ENCODE data around the gene RBM10. TPM values are rescaled to one million over a fixed set of nuclear protein-coding genes. Genes with fewer than 3 reads are reported as not detected.
A peak's percentile ranks its signal among the peaks of the same experiment; 100 is the strongest.

Gene RBM10
- total RNA-seq, 2 donors from 2014 or later, result 22.1 to 32.1 TPM

DNA sequence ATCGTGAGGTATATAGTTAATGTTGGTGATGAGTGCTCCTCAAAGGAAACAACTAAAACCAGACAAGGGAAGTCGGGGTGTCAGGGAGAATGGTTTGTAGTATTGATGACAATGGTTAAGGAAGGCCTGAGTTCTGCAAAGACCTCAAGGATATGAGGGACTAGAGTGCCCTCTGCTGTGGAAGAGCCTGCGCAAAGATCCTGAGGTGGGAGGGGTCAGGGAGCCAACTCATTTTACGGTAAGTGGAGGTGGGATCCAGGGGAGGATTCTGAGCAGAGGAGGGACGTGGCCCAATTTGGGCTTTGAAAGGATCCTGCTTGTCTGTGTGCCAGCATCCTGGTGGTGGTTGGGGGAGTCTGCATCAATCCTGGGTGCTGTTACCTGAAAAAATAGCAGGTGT is 59.9 kb downstream of the RBM10 start:
- Histone ChIP-seq H3K9me3 (no peaks in the 10 kb centered on the region), H3K4me1 (peaks cover 0 to 4% of the 10 kb centered on the region in 2 donors), H3K4me3 (no peak overlapping the region), H3K27me3 (no peaks in the 10 kb centered on the region), H3K27ac (no peak overlapping the region), H3K36me3 (peaks cover 98% of the 10 kb centered on the region)
- DNase-seq (ENCODE audit: low spot score), result no peak
- TF ChIP-seq, protein P1, sequence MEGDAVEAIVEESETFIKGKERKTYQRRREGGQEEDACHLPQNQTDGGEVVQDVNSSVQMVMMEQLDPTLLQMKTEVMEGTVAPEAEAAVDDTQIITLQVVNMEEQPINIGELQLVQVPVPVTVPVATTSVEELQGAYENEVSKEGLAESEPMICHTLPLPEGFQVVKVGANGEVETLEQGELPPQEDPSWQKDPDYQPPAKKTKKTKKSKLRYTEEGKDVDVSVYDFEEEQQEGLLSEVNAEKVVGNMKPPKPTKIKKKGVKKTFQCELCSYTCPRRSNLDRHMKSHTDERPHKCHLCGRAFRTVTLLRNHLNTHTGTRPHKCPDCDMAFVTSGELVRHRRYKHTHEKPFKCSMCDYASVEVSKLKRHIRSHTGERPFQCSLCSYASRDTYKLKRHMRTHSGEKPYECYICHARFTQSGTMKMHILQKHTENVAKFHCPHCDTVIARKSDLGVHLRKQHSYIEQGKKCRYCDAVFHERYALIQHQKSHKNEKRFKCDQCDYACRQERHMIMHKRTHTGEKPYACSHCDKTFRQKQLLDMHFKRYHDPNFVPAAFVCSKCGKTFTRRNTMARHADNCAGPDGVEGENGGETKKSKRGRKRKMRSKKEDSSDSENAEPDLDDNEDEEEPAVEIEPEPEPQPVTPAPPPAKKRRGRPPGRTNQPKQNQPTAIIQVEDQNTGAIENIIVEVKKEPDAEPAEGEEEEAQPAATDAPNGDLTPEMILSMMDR (IDR thresholded peaks at IDR 0.05), result no peak

DNA sequence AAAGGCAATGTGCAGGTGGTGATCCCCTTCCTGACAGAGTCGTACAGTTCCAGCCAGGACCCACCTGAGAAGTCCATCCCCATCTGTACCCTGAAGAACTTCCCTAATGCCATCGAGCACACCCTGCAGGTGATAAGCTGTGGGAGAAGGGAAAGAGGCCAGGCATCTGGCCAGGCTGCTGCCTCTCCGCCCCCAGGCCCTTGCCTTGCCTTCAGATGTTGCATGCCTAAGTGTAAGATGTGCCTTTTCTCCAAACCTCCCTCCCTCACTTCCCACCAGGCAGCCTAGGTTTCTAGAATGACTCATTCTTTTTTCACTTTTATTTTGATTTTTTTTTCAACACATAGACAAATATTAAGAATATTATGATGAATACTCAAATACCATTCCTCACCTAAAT is 61.3 kb downstream of the RBM10 start:
- TF ChIP-seq, protein P1 (IDR thresholded peaks at IDR 0.05), result no peak
- H3K4me1 ChIP-seq, result no peaks in the 10 kb centered on the region
- H3K9me3 ChIP-seq, result no peaks in the 10 kb centered on the region
- DNase-seq (ENCODE audit: low spot score), result no peak
- no peaks in the 10 kb centered on the region for H3K27me3 ChIP-seq
- no peak overlapping the region for H3K4me3 ChIP-seq
- H3K27ac ChIP-seq, result no peak overlapping the region
- H3K36me3 ChIP-seq, result peaks cover 98% of the 10 kb centered on the region

DNA sequence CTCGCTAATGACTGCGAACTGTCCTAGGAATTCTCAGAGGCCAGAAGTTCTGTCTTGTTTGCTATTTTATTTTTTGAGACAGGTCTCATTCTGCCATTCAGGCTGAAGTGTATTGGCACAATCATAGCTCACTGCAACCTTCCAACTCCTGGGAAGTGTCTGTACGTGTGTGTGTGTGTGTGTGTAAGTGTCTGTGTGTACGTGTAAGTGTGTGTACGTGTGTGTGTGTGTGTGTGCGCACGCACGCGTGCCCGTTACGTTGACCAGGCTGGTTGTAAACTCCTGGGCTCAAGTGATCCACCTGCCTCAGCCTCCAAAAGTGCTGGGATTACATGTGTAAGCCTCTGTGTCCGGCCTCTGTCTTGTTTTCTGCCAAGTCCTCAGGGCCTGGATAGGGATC is 63.1 kb downstream of the RBM10 start:
- H3K9me3 ChIP-seq, result no peaks in the 10 kb centered on the region
- DNase-seq (ENCODE audit: low spot score), result no peak
- H3K4me1 ChIP-seq, result no peaks in the 10 kb centered on the region
- TF ChIP-seq, protein P1 (IDR thresholded peaks at IDR 0.05), result no peak
- no peaks in the 10 kb centered on the region for H3K27me3 ChIP-seq
- no peak overlapping the region for H3K4me3 ChIP-seq
- peaks cover 98% of the 10 kb centered on the region for H3K36me3 ChIP-seq
- peak overlapping the region in 1 of 2 donors; percentile 74 for H3K27ac ChIP-seq

DNA sequence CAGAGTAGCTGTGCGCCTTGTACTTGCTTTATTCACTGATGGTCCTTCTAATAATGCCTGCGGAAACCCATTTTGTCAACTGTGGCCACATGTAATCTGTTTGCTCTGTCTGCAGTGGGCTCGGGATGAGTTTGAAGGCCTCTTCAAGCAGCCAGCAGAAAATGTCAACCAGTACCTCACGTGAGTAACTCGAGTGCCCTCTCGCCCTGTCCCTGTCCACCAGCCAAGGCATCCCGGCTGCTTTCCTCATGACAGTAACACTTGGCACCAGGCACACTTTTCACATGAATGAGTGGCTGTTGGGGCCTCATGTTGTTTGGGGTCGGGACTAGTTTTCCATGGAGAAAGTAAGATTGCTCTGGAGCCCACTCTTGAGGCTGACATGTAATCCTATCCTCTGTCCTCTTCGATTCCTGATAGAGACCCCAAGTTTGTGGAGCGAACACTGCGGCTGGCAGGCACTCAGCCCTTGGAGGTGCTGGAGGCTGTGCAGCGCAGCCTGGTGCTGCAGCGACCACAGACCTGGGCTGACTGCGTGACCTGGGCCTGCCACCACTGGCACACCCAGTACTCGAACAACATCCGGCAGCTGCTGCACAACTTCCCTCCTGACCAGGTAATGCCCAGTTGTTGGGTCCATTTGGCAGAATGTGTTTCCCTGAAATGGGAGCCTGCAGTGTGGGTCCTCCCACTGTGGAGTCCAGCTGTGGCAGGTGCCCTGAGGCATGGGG is 64.7 kb downstream of the RBM10 start:
- H3K27me3 ChIP-seq, result no peaks in the 10 kb centered on the region
- peak overlapping the region; percentile 74 to 78 for H3K27ac ChIP-seq
- no peaks in the 10 kb centered on the region for H3K9me3 ChIP-seq
- H3K36me3 ChIP-seq, result peaks cover 98% of the 10 kb centered on the region
- no peak overlapping the region for H3K4me3 ChIP-seq
- no peaks in the 10 kb centered on the region for H3K4me1 ChIP-seq
- TF ChIP-seq, protein P1 (IDR thresholded peaks at IDR 0.05), result no peak
- no peak for DNase-seq (ENCODE audit: low spot score)

DNA sequence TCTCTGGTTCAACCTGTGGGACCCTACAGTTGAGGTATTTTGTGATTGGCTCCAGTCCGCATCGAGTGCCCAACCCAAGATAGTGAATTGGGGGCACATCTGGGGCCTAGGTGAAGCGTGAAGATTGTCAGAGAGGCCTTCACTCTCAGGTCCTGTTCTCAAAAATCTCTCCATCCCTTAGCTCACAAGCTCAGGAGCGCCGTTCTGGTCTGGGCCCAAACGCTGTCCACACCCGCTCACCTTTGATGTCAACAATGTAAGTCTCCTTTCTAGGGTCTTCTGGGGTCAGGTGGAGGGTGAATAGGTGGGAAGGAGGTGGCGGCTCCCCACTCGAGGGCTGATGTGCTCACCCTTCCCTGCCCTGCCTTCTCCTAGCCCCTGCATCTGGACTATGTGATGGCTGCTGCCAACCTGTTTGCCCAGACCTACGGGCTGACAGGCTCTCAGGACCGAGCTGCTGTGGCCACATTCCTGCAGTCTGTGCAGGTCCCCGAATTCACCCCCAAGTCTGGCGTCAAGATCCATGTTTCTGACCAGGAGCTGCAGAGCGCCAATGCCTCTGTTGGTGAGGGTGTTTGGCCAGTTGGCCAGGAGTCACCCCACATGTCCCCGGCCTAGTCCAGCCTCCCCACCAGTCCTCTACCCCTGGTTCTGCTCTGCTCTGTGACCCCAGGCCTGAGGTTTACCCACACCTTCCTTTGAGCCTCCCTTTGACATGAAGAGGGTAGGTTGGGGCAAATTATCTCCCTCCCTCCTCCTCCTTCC is 65.8 kb downstream of the RBM10 start:
- Histone ChIP-seq H3K36me3 (peaks cover 100% of the 10 kb centered on the region), H3K4me3 (no peak overlapping the region), H3K27ac (peak overlapping the region; percentile 74 to 78), H3K9me3 (no peaks in the 10 kb centered on the region), H3K27me3 (no peaks in the 10 kb centered on the region), H3K4me1 (no peaks in the 10 kb centered on the region)
- DNase-seq (ENCODE audit: low spot score), result no peak
- TF ChIP-seq, protein P1 (IDR thresholded peaks at IDR 0.05), result no peak
